Parathyroid adenoma (tissue), 2 donors: ENCODE measurements around the gene LRSAM1.

Experiments used
- H2AFZ ChIP-seq: fragments of 300-600 bp; sonication (generic); one replicate; pipeline ENCODE4 v1.7.0; 2017; ENCODE audit warnings: antibody characterized with exemption, mild to moderate bottlenecking
- H3K27ac ChIP-seq: fragments of 300-600 bp; sonication (generic); one replicate; pipeline ENCODE4 v1.7.0; 2017
- H3K27me3 ChIP-seq: fragments of 300-600 bp; sonication (generic); one replicate; pipeline ENCODE4 v1.7.0; 2017; ENCODE audit warnings: low read length; ENCODE audit not compliant: control insufficient read depth, insufficient read depth
- H3K36me3 ChIP-seq: fragments of 300-600 bp; sonication (generic); one replicate; pipeline ENCODE4 v1.7.0; 2017; ENCODE audit warnings: low read length; ENCODE audit not compliant: control insufficient read depth, insufficient read depth
- H3K4me1 ChIP-seq: fragments of 300-600 bp; sonication (generic); one replicate; pipeline ENCODE4 v1.7.0; 2017; ENCODE audit warnings: control low read depth
- H3K4me2 ChIP-seq: fragments of 300-600 bp; sonication (generic); one replicate; pipeline ENCODE4 v1.7.0; 2017; ENCODE audit warnings: low read length
- H3K4me3 ChIP-seq: fragments of 300-600 bp; sonication (generic); one replicate; pipeline ENCODE4 v1.7.0; 2017; ENCODE audit warnings: low read depth, low read length
- H3K79me2 ChIP-seq: fragments of 300-600 bp; sonication (generic); one replicate; pipeline ENCODE4 v1.7.0; 2017; ENCODE audit warnings: control low read depth
- H3K9ac ChIP-seq: fragments of 300-600 bp; sonication (generic); one replicate; pipeline ENCODE4 v1.7.0; 2017; ENCODE audit warnings: mild to moderate bottlenecking
- H3K9me3 ChIP-seq: fragments of 300-600 bp; sonication (generic); one replicate; pipeline ENCODE4 v1.7.0; 2017; ENCODE audit warnings: low read length; ENCODE audit not compliant: control insufficient read depth
- CTCF ChIP-seq: fragments of 300-600 bp; sonication (generic); IDR thresholded peaks from one replicate; pipeline ENCODE4 v1.7.0; 2017; ENCODE audit warnings: antibody characterized with exemption, mild to moderate bottlenecking
- donor health status: primary hyperparathyroidism.

LRSAM1 gene

GRCh38 chr9:127537792-127538191 lies 86.5 kb downstream of the LRSAM1 start:
- no peak overlapping the region for H3K27ac ChIP-seq
- no peak overlapping the region for H3K9ac ChIP-seq
- TF ChIP-seq CTCF: no peak

GRCh38 chr9:127538849-127539258 lies 87.5 kb downstream of the LRSAM1 start:
- no peaks in the 10 kb centered on the region for H3K4me1 ChIP-seq
- H2AFZ ChIP-seq: no peak overlapping the region
- H3K27me3 ChIP-seq: no peaks in the 10 kb centered on the region
- no peaks in the 10 kb centered on the region for H3K9me3 ChIP-seq
- H3K4me3 ChIP-seq: no peak overlapping the region
- peaks cover 23% of the 10 kb centered on the region for H3K79me2 ChIP-seq
- no peaks in the 10 kb centered on the region for H3K36me3 ChIP-seq
- no peak overlapping the region for H3K27ac ChIP-seq
- TF ChIP-seq CTCF: no peak
- H3K4me2 ChIP-seq: no peak overlapping the region
- no peak overlapping the region for H3K9ac ChIP-seq

More at GRCh38 chr9:127537792-127538191, 86.5 kb downstream of the LRSAM1 start:
- H2AFZ ChIP-seq: no peak overlapping the region
- H3K4me3 ChIP-seq: no peak overlapping the region
- H3K27me3 ChIP-seq: no peaks in the 10 kb centered on the region
- no peaks in the 10 kb centered on the region for H3K9me3 ChIP-seq
- no peaks in the 10 kb centered on the region for H3K4me1 ChIP-seq
- peaks cover 21% of the 10 kb centered on the region for H3K79me2 ChIP-seq
- no peaks in the 10 kb centered on the region for H3K36me3 ChIP-seq
- no peak overlapping the region for H3K4me2 ChIP-seq

GRCh38 chr9:127539259-127539981 lies 88.1 kb downstream of the LRSAM1 start:
- no peaks in the 10 kb centered on the region for H3K36me3 ChIP-seq
- H3K9me3 ChIP-seq: no peaks in the 10 kb centered on the region
- H3K27me3 ChIP-seq: no peaks in the 10 kb centered on the region
- H3K4me2 ChIP-seq: no peak overlapping the region
- H3K4me1 ChIP-seq: no peaks in the 10 kb centered on the region
- no peak overlapping the region for H3K27ac ChIP-seq
- H3K4me3 ChIP-seq: no peak overlapping the region
- H3K9ac ChIP-seq: no peak overlapping the region
- no peak for TF ChIP-seq CTCF
- H3K79me2 ChIP-seq: peaks cover 26% of the 10 kb centered on the region
- no peak overlapping the region for H2AFZ ChIP-seq

- H3K27me3 ChIP-seq: no peaks in the 10 kb centered on the region
- H3K27ac ChIP-seq: no peak overlapping the region
- no peaks in the 10 kb centered on the region for H3K9me3 ChIP-seq
- no peak overlapping the region for H3K4me3 ChIP-seq
- no peak for TF ChIP-seq CTCF
- H2AFZ ChIP-seq: no peak overlapping the region
- no peak overlapping the region for H3K9ac ChIP-seq
- peaks cover 32% of the 10 kb centered on the region for H3K79me2 ChIP-seq
- no peaks in the 10 kb centered on the region for H3K36me3 ChIP-seq
- no peaks in the 10 kb centered on the region for H3K4me1 ChIP-seq
- H3K4me2 ChIP-seq: no peak overlapping the region
Measured at GRCh38 chr9:127539982-127540663, 88.8 kb downstream of the LRSAM1 start.

- Histone ChIP-seq H2AFZ (no peak overlapping the region), H3K4me2 (no peak overlapping the region), H3K4me1 (no peaks in the 10 kb centered on the region), H3K36me3 (no peaks in the 10 kb centered on the region), H3K9me3 (no peaks in the 10 kb centered on the region), H3K9ac (no peak overlapping the region), H3K27me3 (no peaks in the 10 kb centered on the region), H3K4me3 (no peak overlapping the region), H3K79me2 (peaks cover 35% of the 10 kb centered on the region), H3K27ac (no peak overlapping the region)
- TF ChIP-seq CTCF: no peak
Measured at GRCh38 chr9:127540664-127541041, 89.3 kb downstream of the LRSAM1 start.
